Activated naive CD4-positive, alpha-beta T cell treated with anti-CD3 and anti-CD28 coated beads for 36 hours (primary cell): ENCODE data around the gene FOXN1. TPM values are rescaled to one million over a fixed set of nuclear protein-coding genes. Genes with fewer than 3 reads are reported as not detected.
"Not testable (repeated sequence)": the region's sequence is repeated elsewhere in the genome, so short reads cannot be mapped to it uniquely, and the experiment has no call there.

Source experiments
- CTCF ChIA-PET: fragments of 350-600 bp; sonication (Branson Sonifier 250); formaldehyde crosslinking; loops from one replicate; lab custom pipeline; 2021; ENCODE audit warnings: antibody characterized with exemption; lab: Charles Lee
- DNase-seq: peaks from one replicate; pipeline ENCODE4 v3.0.0-alpha.2; 2020
- H3K27ac Mint-ChIP-seq: one replicate; pipeline ENCODE4 v1.8.0; 2021; ENCODE audit warnings: mild to moderate bottlenecking, mixed read lengths
- H3K27me3 Mint-ChIP-seq: one replicate; pipeline ENCODE4 v1.8.0; 2021; ENCODE audit warnings: low read depth, mixed read lengths
- H3K36me3 Mint-ChIP-seq: one replicate; pipeline ENCODE4 v1.8.0; 2021; ENCODE audit warnings: low read depth, mixed read lengths
- H3K4me1 Mint-ChIP-seq: one replicate; pipeline ENCODE4 v1.8.0; 2021; ENCODE audit warnings: low read depth, mixed read lengths
- H3K4me3 Mint-ChIP-seq: one replicate; pipeline ENCODE4 v1.8.0; 2021; ENCODE audit warnings: mild to moderate bottlenecking, moderate library complexity, mixed read lengths
- H3K9me3 Mint-ChIP-seq: one replicate; pipeline ENCODE4 v1.8.0; 2021; ENCODE audit warnings: mixed read lengths
- intact Hi-C: fragments of 100-400 bp; cut with micrococcal nuclease; formaldehyde crosslinking; loops from one replicate; pipeline ENCODE4 v1.15.1; 2023
- total RNA-seq, 2 experiments: library from RNA; stranded (reverse); gene quantifications; one replicate each; pipeline ENCODE4 v1.2.3, GENCODE V29; 2021

Gene FOXN1, protein sequence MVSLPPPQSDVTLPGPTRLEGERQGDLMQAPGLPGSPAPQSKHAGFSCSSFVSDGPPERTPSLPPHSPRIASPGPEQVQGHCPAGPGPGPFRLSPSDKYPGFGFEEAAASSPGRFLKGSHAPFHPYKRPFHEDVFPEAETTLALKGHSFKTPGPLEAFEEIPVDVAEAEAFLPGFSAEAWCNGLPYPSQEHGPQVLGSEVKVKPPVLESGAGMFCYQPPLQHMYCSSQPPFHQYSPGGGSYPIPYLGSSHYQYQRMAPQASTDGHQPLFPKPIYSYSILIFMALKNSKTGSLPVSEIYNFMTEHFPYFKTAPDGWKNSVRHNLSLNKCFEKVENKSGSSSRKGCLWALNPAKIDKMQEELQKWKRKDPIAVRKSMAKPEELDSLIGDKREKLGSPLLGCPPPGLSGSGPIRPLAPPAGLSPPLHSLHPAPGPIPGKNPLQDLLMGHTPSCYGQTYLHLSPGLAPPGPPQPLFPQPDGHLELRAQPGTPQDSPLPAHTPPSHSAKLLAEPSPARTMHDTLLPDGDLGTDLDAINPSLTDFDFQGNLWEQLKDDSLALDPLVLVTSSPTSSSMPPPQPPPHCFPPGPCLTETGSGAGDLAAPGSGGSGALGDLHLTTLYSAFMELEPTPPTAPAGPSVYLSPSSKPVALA
- total RNA-seq, result not detected

DNA sequence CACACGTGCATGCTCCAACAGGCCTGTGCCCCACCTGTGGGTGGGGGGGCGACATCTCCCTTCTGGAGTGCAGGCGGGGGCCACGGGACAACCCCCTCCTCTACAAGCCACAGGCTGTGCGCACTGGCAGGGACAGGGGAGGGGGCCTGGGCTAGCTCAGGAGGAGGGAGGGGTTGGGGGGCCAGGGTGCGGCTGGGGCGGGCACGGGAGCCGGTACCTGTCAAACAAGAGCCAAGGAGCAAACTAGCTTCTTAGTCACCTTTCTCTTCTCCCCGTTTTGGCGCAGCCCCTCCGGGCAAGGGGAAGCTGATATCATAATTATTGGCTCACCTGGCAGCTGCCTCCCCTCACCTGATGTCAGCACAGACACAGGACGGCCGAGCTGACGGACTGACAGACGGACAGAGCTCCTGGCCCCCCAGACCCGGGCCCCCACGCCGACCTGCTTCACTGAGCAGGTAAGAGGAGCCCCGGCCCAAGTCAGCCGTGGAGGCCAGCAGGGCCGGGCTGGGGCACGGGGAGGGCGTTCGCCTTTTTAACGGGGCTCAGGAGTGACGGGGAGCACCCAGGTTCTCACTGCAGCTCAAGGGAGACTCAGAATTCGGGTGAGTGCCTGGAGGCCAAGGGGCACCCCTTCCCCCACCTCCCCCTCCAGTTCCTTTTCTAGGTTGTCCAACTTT, at the start of gene FOXN1:
Gene FOXN1 (plus strand): TSS at position 363 of the 680 bp plus-strand sequence. CDS start 17,622 bp downstream, outside the sequence.
- Mint-ChIP-seq H3K27ac (peak within 1 kb of the TSS; percentile 1), H3K9me3 (no peaks in the 10 kb centered on the region), H3K4me1 (no peaks in the 10 kb centered on the region), H3K36me3 (no peaks in the 10 kb centered on the region), H3K27me3 (peaks cover 20% of the 10 kb centered on the region), H3K4me3 (no peak within 1 kb of the TSS)
- CTCF ChIA-PET, result interaction anchor here (1.2 kb wide), 1 partner anchor 19 kb away, joined by 3 read pairs; no protein-coding TSS in a partner anchor
- no peak for DNase-seq
- intact Hi-C loops, result no loop called here

DNA sequence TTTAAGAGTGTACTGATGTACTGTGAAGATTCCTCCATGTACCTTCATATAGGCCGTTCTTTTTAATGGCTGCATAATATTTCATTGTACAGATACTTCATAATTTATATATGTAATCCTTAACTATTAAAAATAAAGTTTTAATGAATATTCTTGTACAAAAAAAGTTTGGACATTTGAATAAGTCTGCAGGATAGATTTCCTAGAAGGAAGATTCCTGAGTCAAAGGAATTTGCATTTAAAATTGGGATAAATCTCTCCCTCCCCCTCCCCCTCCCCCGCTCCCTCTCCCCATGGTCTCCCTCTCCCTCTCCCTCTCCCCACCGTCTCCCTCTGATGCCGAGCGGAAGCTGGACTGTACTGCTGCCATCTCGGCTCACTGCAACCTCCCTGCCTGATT, 48.3 kb upstream of the FOXN1 start:
- CTCF ChIA-PET, result no interaction called here
- no peak overlapping the region for H3K4me3 Mint-ChIP-seq
- intact Hi-C loops, result no loop called here
- no peaks in the 10 kb centered on the region for H3K36me3 Mint-ChIP-seq
- no peak for DNase-seq
- H3K27ac Mint-ChIP-seq, result no peak overlapping the region
- no peaks in the 10 kb centered on the region for H3K9me3 Mint-ChIP-seq
- no peaks in the 10 kb centered on the region for H3K4me1 Mint-ChIP-seq
- no peaks in the 10 kb centered on the region for H3K27me3 Mint-ChIP-seq

DNA sequence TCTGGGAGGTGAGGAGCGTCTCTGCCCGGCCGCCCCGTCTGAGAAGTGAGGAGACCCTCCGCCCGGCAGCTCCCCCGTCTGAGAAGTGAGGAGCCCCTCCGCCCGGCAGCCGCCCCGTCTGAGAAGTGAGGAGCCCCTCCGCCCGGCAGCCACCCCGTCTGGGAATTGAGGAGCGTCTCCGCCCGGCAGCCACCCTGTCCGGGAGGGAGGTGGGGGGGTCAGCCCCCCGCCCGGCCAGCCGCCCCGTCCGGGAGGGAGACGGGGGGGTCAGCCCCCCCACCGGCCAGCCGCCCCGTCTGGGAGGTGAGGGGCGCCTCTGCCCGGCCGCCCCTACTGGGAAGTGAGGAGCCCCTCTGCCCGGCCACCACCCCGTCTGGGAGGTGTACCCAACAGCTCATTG, 47.3 kb upstream of the FOXN1 start:
- H3K36me3 Mint-ChIP-seq, DNase-seq, H3K27ac Mint-ChIP-seq, CTCF ChIA-PET, H3K4me3 Mint-ChIP-seq, H3K27me3 Mint-ChIP-seq, H3K4me1 Mint-ChIP-seq, H3K9me3 Mint-ChIP-seq, intact Hi-C loops: not testable (repeated sequence)

DNA sequence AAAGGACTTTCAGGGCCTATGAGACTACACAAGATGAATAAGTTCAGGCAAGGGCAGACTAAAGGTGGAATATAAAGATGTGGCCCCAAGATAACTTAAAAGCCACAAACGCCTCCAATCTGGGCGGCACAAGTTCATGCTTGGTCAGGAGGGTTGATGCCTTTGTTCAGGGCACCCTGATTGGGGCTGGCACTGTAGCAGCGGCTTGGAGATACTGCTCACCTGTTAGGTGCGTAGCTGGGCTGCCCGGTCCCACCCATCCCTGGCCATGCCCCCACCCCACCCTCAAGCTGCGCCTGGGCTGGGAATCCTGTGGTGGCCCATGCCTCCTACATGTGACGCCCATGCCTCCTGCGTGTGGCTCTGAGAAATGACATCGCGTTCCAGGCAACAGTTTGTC, 45.2 kb upstream of the FOXN1 start:
- intact Hi-C loops, result no loop called here
- Mint-ChIP-seq H3K36me3 (no peaks in the 10 kb centered on the region), H3K4me3 (no peak overlapping the region)

DNA sequence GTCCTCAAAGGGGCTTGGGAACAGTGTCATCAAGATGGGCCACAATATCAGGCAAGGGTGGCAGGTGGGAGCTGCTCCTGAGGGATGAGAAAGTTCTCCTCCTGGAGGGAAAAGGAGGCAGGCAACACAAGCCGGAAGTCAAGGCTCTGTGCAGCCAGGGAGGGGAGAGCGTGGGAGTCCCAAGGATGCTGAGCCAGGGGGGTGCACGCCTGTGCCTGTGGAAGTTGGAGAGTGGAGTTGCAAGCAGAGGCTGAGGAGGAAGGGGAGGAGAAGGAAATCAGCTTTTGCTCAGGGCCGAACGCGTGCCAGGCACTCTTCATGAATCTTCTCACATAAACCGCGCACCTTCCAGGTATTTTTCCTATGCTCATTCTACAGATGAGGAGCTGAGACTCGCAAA, 40.1 kb upstream of the FOXN1 start:
- Mint-ChIP-seq H3K9me3 (no peaks in the 10 kb centered on the region), H3K4me1 (peaks cover 10% of the 10 kb centered on the region), H3K36me3 (no peaks in the 10 kb centered on the region), H3K27ac (no peak overlapping the region), H3K4me3 (no peak overlapping the region), H3K27me3 (peaks cover 6% of the 10 kb centered on the region)
- intact Hi-C loops, result no loop called here
- DNase-seq, result no peak
- CTCF ChIA-PET, result interaction anchor here (0.7 kb wide), 1 partner anchor 20 kb away, joined by 3 read pairs; no protein-coding TSS in a partner anchor

More for the DNA sequence above, 45.2 kb upstream of the FOXN1 start:
- peaks cover 4% of the 10 kb centered on the region for H3K27me3 Mint-ChIP-seq
- no peaks in the 10 kb centered on the region for H3K4me1 Mint-ChIP-seq
- CTCF ChIA-PET, result no interaction called here
- H3K9me3 Mint-ChIP-seq, result no peaks in the 10 kb centered on the region
- no peak for DNase-seq
- H3K27ac Mint-ChIP-seq, result no peak overlapping the region

DNA sequence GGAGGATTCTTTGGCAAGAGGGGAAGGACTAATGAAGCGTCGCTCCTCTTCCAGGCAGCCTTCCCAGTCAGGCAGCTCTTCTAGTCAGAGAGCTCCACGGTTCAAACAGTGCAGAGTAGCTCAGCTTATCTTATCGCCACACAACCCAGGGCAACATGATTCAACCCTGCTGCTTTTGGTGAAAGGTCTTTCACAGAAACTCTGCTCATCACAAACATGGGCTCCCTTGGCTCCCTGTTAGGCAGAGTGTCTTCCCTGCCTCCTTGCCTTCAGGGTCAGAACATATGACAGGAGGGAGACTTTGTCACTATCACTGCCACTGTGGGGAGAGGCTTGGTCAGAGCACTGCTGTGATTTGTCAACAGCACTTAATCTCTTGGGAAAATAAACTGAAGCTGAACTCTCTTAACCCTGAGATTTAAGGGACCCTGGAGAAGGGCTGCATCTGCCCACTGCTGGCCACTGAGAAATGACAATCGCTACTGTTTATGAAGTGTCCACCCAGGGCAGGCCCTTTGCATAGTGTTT, 39.6 kb upstream of the FOXN1 start:
- no peak overlapping the region for H3K27ac Mint-ChIP-seq
- H3K4me3 Mint-ChIP-seq, result no peak overlapping the region
- no peaks in the 10 kb centered on the region for H3K36me3 Mint-ChIP-seq
- peaks cover 6% of the 10 kb centered on the region for H3K27me3 Mint-ChIP-seq
- H3K4me1 Mint-ChIP-seq, result peaks cover 10% of the 10 kb centered on the region
- intact Hi-C loops, result no loop called here
- no peak for DNase-seq
- CTCF ChIA-PET, result no interaction called here
- H3K9me3 Mint-ChIP-seq, result no peaks in the 10 kb centered on the region

DNA sequence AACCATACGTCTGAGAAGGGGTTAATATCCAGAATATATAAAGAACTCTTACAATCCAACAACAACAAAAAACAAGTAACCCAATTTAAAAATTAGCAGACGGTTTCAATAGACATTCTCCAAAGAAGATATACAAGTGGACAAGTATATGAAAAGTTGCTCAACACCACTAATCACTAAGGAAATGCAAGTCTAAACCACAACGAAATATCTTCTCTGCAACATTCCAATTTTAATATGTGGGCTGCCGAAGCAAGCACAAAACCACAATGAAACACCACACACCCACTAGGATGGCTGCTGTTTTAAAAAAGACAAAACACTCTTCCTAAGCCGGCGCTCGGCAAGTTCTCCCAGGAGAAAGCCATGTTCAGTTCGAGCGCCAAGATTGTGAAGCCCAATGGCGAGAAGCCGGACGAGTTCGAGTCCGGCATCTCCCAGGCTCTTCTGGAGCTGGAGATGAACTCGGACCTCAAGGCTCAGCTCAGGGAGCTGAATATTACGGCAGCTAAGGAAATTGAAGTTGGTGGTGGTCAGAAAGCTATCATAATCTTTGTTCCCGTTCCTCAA, 38.6 kb upstream of the FOXN1 start:
- Mint-ChIP-seq H3K27me3 (peaks cover 6% of the 10 kb centered on the region), H3K4me1 (peaks cover 10% of the 10 kb centered on the region), H3K27ac (no peak overlapping the region), H3K36me3 (no peaks in the 10 kb centered on the region), H3K9me3 (no peaks in the 10 kb centered on the region), H3K4me3 (no peak overlapping the region)
- CTCF ChIA-PET, result no interaction called here
- no peak for DNase-seq
- intact Hi-C loops, result no loop called here

DNA sequence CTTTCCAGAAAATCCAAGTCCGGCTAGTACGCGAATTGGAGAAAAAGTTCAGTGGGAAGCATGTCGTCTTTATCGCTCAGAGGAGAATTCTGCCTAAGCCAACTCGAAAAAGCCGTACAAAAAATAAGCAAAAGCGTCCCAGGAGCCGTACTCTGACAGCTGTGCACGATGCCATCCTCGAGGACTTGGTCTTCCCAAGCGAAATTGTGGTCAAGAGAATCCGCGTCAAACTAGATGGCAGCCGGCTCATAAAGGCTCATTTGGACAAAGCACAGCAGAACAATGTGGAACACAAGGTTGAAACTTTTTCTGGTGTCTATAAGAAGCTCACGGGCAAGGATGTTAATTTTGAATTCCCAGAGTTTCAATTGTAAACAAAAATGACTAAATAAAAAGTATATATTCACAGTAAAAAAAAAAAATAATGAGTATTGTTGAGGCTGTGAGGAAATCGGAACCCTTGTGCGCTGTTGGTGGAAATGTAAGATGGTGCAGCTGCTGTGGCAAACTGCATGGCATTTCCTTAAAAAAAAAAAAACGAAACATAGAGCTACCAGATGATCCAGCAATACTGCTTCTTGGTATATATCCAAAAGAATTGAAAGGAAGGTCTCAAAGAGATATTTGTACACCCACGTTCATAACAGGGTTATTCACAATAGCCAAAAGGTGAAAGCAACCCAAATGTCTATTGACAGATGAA, 38.0 kb upstream of the FOXN1 start:
- H3K4me1 Mint-ChIP-seq, result peaks cover 10% of the 10 kb centered on the region
- H3K27me3 Mint-ChIP-seq, DNase-seq, H3K27ac Mint-ChIP-seq, intact Hi-C loops, H3K4me3 Mint-ChIP-seq, H3K9me3 Mint-ChIP-seq, CTCF ChIA-PET, H3K36me3 Mint-ChIP-seq: not testable (repeated sequence)

DNA sequence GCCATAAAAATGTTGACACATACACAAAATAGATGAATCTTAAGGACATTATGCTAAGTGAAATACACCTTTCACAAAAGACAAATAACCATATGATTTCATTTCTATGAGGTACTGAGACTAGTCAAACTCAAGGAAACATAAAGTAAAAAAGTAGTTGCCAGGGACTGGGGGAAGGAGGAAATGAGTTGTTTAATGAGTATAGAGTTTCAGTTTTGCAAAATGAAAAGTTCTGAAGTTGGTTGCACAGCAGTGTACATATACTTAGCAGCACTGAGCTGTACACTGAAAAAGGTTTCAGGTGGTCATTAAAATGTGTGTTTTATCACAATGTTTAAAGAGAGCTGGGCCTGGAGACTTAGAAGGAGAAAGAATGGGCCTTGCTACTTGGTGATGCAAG, 37.4 kb upstream of the FOXN1 start:
- Mint-ChIP-seq H3K4me3 (no peak overlapping the region), H3K27ac (no peak overlapping the region), H3K27me3 (peaks cover 6% of the 10 kb centered on the region), H3K4me1 (peaks cover 10% of the 10 kb centered on the region), H3K36me3 (no peaks in the 10 kb centered on the region), H3K9me3 (no peaks in the 10 kb centered on the region)
- CTCF ChIA-PET, result interaction anchor here (0.5 kb wide), 1 partner anchor 23 kb away, joined by 4 read pairs; no protein-coding TSS in a partner anchor
- intact Hi-C loops, result no loop called here
- DNase-seq, result no peak

DNA sequence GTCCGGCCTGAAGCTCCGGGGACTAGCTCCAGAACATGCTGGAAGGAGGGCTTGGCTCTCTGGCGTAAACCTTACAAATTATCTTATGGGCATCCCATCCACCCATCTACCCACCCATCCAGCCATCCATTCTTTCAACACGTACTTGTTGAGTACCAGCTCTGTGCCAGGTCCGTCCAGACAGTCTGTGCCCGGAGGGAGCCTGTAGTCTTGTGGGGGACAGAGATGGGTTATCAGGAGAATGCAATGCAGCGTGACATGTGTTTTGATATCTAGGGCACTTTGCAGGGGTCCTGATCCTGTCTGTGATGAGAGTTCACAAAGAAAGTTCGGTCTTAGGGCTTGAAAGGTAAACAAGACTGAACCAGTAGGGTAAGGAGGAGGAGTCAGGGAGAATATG, 36.8 kb upstream of the FOXN1 start:
- DNase-seq, result no peak
- Mint-ChIP-seq H3K4me3 (no peak overlapping the region), H3K27ac (no peak overlapping the region), H3K27me3 (peaks cover 6% of the 10 kb centered on the region), H3K4me1 (peaks cover 10% of the 10 kb centered on the region), H3K36me3 (no peaks in the 10 kb centered on the region), H3K9me3 (no peaks in the 10 kb centered on the region)
- CTCF ChIA-PET, result interaction anchor here (0.5 kb wide), 1 partner anchor 24 kb away, joined by 4 read pairs; no protein-coding TSS in a partner anchor
- intact Hi-C loops, result no loop called here

DNA sequence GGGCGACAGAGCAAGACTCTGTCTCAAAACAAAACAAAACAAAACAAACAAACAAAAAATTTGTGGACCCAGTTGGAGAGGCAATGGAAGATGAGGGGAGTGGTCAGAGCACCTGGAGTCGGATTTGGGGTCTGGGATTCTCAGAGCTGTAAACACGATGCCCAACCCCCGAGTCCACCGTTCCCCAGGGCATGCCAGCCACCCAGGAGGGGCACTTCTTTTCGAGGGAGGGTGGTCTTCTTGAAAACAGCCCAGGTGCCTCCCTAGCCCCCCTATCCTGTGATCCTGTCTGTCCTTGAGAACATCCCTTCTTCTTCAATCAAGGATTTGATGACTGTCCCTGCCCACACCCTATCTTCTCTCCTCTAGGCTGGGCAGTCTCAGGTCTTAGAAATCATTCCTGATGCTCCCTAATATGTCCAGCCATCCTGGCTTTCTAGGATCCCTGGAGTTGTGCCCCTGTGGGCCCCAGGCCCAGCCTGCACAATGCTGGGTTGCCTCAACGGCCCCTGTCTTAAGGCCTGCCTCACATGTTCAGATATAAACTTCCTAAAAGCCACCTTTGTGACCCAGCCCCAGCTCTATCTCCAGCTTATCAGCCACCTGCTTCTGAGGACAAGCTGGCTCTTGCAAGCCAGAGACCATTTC, 35.8 kb upstream of the FOXN1 start:
- H3K9me3 Mint-ChIP-seq, result no peaks in the 10 kb centered on the region
- peaks cover 17% of the 10 kb centered on the region for H3K4me1 Mint-ChIP-seq
- H3K27ac Mint-ChIP-seq, result no peak overlapping the region
- no peaks in the 10 kb centered on the region for H3K36me3 Mint-ChIP-seq
- no peak overlapping the region for H3K4me3 Mint-ChIP-seq
- intact Hi-C loops, result no loop called here
- H3K27me3 Mint-ChIP-seq, result peaks cover 6% of the 10 kb centered on the region
- CTCF ChIA-PET, result no interaction called here
- DNase-seq, result no peak
